IMR-90 (cell line): ENCODE results near the gene MGAT5B. TPM values are rescaled to one million over a fixed set of nuclear protein-coding genes. Genes with fewer than 3 reads are reported as not detected.

Source experiments
- ATAC-seq: fragments of 200-7000 bp; cut with Tn5 transposase; 2 replicates; pipeline ENCODE4 v1.9.1; 2020; ENCODE audit warnings: low read depth, mild to moderate bottlenecking, moderate library complexity
- BruUV-seq: library from RNA; stranded (reverse); fragments of 400-500 nt; replicated peaks from 2 replicates; lab custom pipeline; 2021; lab: Mats Ljungman, UMichigan
- CTCF ChIA-PET: fragments of 300-600 bp; formaldehyde crosslinking; extraction: SDS; loops from one replicate; lab custom pipeline; 2021; ENCODE audit warnings: antibody characterized with exemption; lab: Yijun Ruan, JAX
- POLR2A ChIA-PET: fragments of 300-600 bp; sonication (Branson Sonifier 250); formaldehyde crosslinking; loops from one replicate; lab custom pipeline; 2022; ENCODE audit warnings: antibody characterized with exemption; ENCODE audit not compliant: unreplicated experiment; lab: Charles Lee
- DNase-seq: peaks from one replicate; pipeline ENCODE4 v3.0.0; 2013
- H2AFZ ChIP-seq: replicated peaks from 2 replicates; pipeline ENCODE3; 2013; ENCODE audit warnings: low read length, mild to moderate bottlenecking; ENCODE audit not compliant: poor library complexity
- H2AK5ac ChIP-seq: 2 replicates; pipeline ENCODE4 v1.6.1; 2013; ENCODE audit warnings: low read depth, low read length, inconsistent platforms
- H2AK9ac ChIP-seq: replicated peaks from 2 replicates; pipeline ENCODE3; 2013; ENCODE audit warnings: mild to moderate bottlenecking, low read depth, low read length, moderate library complexity; ENCODE audit not compliant: poor library complexity
- H2BK120ac ChIP-seq: 2 replicates; pipeline ENCODE4 v1.6.1; 2013; ENCODE audit warnings: low read depth, low read length, inconsistent platforms
- H2BK15ac ChIP-seq: 3 replicates; pipeline ENCODE4 v1.6.1; 2013; ENCODE audit warnings: low read depth, low read length, inconsistent platforms
- H2BK20ac ChIP-seq: 2 replicates; pipeline ENCODE4 v1.6.1; 2013; ENCODE audit warnings: low read depth, mild to moderate bottlenecking, inconsistent platforms, low read length, moderate library complexity
- H2BK5ac ChIP-seq: 2 replicates; pipeline ENCODE4 v1.6.1; 2013; ENCODE audit warnings: mild to moderate bottlenecking, low read depth, low read length, inconsistent platforms; ENCODE audit not compliant: poor library complexity, severe bottlenecking
- H3K14ac ChIP-seq: replicated peaks from 2 replicates; pipeline ENCODE4 v1.6.1; 2013; ENCODE audit warnings: low read depth, low read length, inconsistent platforms
- H3K18ac ChIP-seq: 2 replicates; pipeline ENCODE4 v1.6.1; 2013; ENCODE audit warnings: low read depth, low read length, control low read depth
- H3K23ac ChIP-seq: 2 replicates; pipeline ENCODE4 v1.6.1; 2013; ENCODE audit warnings: low read depth, low read length, inconsistent platforms
- H3K27ac ChIP-seq: 2 replicates; pipeline ENCODE4 v1.5.1; 2013; ENCODE audit warnings: mild to moderate bottlenecking, control low read depth, low read length; ENCODE audit not compliant: insufficient read depth
- H3K27me3 ChIP-seq: 2 replicates; pipeline ENCODE4 v1.6.1; 2013; ENCODE audit warnings: low read length; ENCODE audit not compliant: control insufficient read depth, insufficient read depth
- H3K36me3 ChIP-seq: 2 replicates; pipeline ENCODE4 v1.6.1; 2013; ENCODE audit warnings: low read length, mixed read lengths; ENCODE audit not compliant: control insufficient read depth, insufficient read depth
- H3K4ac ChIP-seq: 2 replicates; pipeline ENCODE4 v1.6.1; 2013; ENCODE audit warnings: low read depth, low read length, inconsistent platforms
- H3K4me1 ChIP-seq: 2 replicates; pipeline ENCODE4 v1.6.1; 2013; ENCODE audit warnings: low read length, mixed read lengths; ENCODE audit not compliant: control insufficient read depth, insufficient read depth
- H3K4me2 ChIP-seq: 2 replicates; pipeline ENCODE4 v1.6.1; 2013; ENCODE audit warnings: low read depth, mild to moderate bottlenecking, control low read depth, low read length, moderate library complexity
- H3K4me3 ChIP-seq: 2 replicates; pipeline ENCODE4 v1.5.1; 2013; ENCODE audit warnings: low read depth, mild to moderate bottlenecking, control low read depth, low read length, moderate library complexity; ENCODE audit not compliant: insufficient read depth
- H3K56ac ChIP-seq: 2 replicates; pipeline ENCODE4 v1.6.1; 2013; ENCODE audit warnings: low read length, inconsistent platforms; ENCODE audit not compliant: insufficient read depth; ENCODE audit errors: extremely low read depth
- H3K79me1 ChIP-seq, 2 experiments: 2 replicates each; pipeline ENCODE4 v1.6.1; 2013; ENCODE audit warnings: low read length in 2 of 2, inconsistent platforms in 1 of 2, low read depth in 1 of 2
- H3K9ac ChIP-seq: 2 replicates; pipeline ENCODE4 v1.6.1; 2013; ENCODE audit warnings: low read depth, low read length, control low read depth
- H3K9me1 ChIP-seq: 2 replicates; pipeline ENCODE4 v1.6.1; 2013; ENCODE audit warnings: low read length, inconsistent platforms; ENCODE audit not compliant: insufficient read depth
- H3K9me3 ChIP-seq: 2 replicates; pipeline ENCODE4 v1.6.1; 2013; ENCODE audit warnings: low read length; ENCODE audit not compliant: control insufficient read depth, insufficient read depth
- H4K20me1 ChIP-seq: 2 replicates; pipeline ENCODE4 v1.6.1; 2013; ENCODE audit warnings: low read length, inconsistent platforms; ENCODE audit not compliant: insufficient read depth
- H4K5ac ChIP-seq: 2 replicates; pipeline ENCODE4 v1.6.1; 2013; ENCODE audit warnings: mild to moderate bottlenecking, low read depth, low read length, control low read depth
- H4K8ac ChIP-seq, 2 experiments: 2 replicates each; pipeline ENCODE4 v1.6.1; 2013; ENCODE audit warnings: low read depth in 2 of 2, low read length in 2 of 2, control low read depth in 1 of 2, inconsistent platforms in 1 of 2
- H4K91ac ChIP-seq: 2 replicates; pipeline ENCODE4 v1.6.1; 2013; ENCODE audit warnings: low read depth, low read length, inconsistent platforms; ENCODE audit not compliant: insufficient read depth
- BHLHE40 ChIP-seq: fragments of 150-350 bp; IDR thresholded peaks from 2 replicates; pipeline ENCODE4 v1.6.1; 2016; ENCODE audit warnings: mild to moderate bottlenecking, low read depth, low read length
- CEBPB ChIP-seq: IDR thresholded peaks from 2 replicates; pipeline ENCODE4 v1.6.1; 2012; ENCODE audit warnings: low read depth, low read length, improper control_type of control experiment
- CHD1 ChIP-seq: IDR thresholded peaks from 2 replicates; pipeline ENCODE4 v1.6.1; 2012; ENCODE audit warnings: low read depth, low read length, improper control_type of control experiment
- CTCF ChIP-seq: conservative IDR thresholded peaks from 2 replicates; pipeline ENCODE4 v1.5.1; 2012; ENCODE audit warnings: mild to moderate bottlenecking, low read depth, low read length, improper control_type of control experiment
- ELK1 ChIP-seq: fragments of 150-350 bp; IDR thresholded peaks from 2 replicates; pipeline ENCODE4 v1.6.1; 2016; ENCODE audit warnings: low read depth, mild to moderate bottlenecking, low read length, moderate library complexity, borderline replicate concordance
- FOS ChIP-seq: fragments of 150-350 bp; IDR thresholded peaks from 2 replicates; pipeline ENCODE4 v1.6.1; 2016; ENCODE audit warnings: low read depth, low read length
- MAFK ChIP-seq: IDR thresholded peaks from 2 replicates; pipeline ENCODE4 v1.6.1; 2012; ENCODE audit warnings: low read depth, low read length, improper control_type of control experiment
- MAZ ChIP-seq: IDR thresholded peaks from 2 replicates; pipeline ENCODE4 v1.6.1; 2012; ENCODE audit warnings: low read depth, mild to moderate bottlenecking, low read length, improper control_type of control experiment, moderate library complexity, borderline replicate concordance
- MXI1 ChIP-seq: IDR thresholded peaks from 2 replicates; pipeline ENCODE4 v1.6.1; 2012; ENCODE audit warnings: low read depth, mild to moderate bottlenecking, low read length, moderate library complexity, borderline replicate concordance
- NFE2L2 ChIP-seq: fragments of 150-350 bp; IDR thresholded peaks from 2 replicates; pipeline ENCODE4 v1.6.1; 2016; ENCODE audit warnings: low read depth, mild to moderate bottlenecking, low read length
- POLR2A ChIP-seq: IDR thresholded peaks from 2 replicates; pipeline ENCODE4 v1.6.1; 2012; ENCODE audit warnings: mild to moderate bottlenecking, low read depth, low read length
- RAD21 ChIP-seq: IDR thresholded peaks from 2 replicates; pipeline ENCODE4 v1.6.1; 2012; ENCODE audit warnings: low read length, improper control_type of control experiment
- RCOR1 ChIP-seq: IDR thresholded peaks from 2 replicates; pipeline ENCODE4 v1.6.1; 2012; ENCODE audit warnings: mild to moderate bottlenecking, low read length, improper control_type of control experiment; ENCODE audit not compliant: insufficient replicate concordance
- RFX5 ChIP-seq: IDR thresholded peaks from 2 replicates; pipeline ENCODE4 v1.8.0; 2012; ENCODE audit warnings: low read depth, mild to moderate bottlenecking, low read length, moderate library complexity
- SMC3 ChIP-seq: fragments of 150-350 bp; IDR thresholded peaks from 2 replicates; pipeline ENCODE4 v1.6.1; 2016; ENCODE audit warnings: low read depth, mild to moderate bottlenecking, antibody characterized with exemption, low read length, moderate library complexity
- USF2 ChIP-seq: fragments of 150-350 bp; IDR thresholded peaks from 2 replicates; pipeline ENCODE4 v1.6.1; 2017; ENCODE audit warnings: mild to moderate bottlenecking, antibody characterized with exemption, low read length, low read depth
- WGBS, 2 experiments: methylation state at CpG; one replicate each; pipeline versions ENCODE4 v1.1.5 to v1.1.7; 2013; ENCODE audit warnings: missing lambda C conversion rate in 2 of 2; ENCODE audit not compliant: insufficient read length in 1 of 2; ENCODE audit errors: extremely low coverage in 2 of 2; 5-methylcytosine and 5-hydroxymethylcytosine counted together
- dilution Hi-C: fragments of 300-500 bp; cut with HindIII; formaldehyde crosslinking; loops from one replicate; pipeline ENCODE4 v1.14.3; 2018; ENCODE audit warnings: low sequenced_read_pairs; ENCODE audit not compliant: unreplicated experiment
- in situ Hi-C: fragments of 300-500 bp; cut with MboI; formaldehyde crosslinking; loops from 3 replicates; pipeline ENCODE4 v1.14.3; 2019; ENCODE audit warnings: low sequenced_read_pairs, inconsistent platforms, mixed read lengths
- intact Hi-C: fragments of 100-400 bp; cut with micrococcal nuclease; formaldehyde crosslinking; loops from 2 replicates; pipeline ENCODE4 v1.10.0; 2022
- polyA plus RNA-seq, 3 experiments: library from polyadenylated mRNA; depleted of rRNA; stranded (reverse); fragments of >200 nt; gene quantifications; 2 replicates each; pipeline ENCODE4 v1.2.3, GENCODE V29; 2012; ENCODE audit warnings: low replicate concordance in 1 of 3
- total RNA-seq: library from RNA; depleted of rRNA; stranded (reverse); fragments of >200 nt; gene quantifications from 2 replicates; pipeline ENCODE4 v1.2.3, GENCODE V29; 2012

The MGAT5B gene
- total and polyA plus RNA-seq, 2 of the 4 experiments (the other 2 are of a cell fraction): 0.54 to 2.0 TPM

- Histone ChIP-seq H2BK15ac (no peak overlapping the region), H4K20me1 (0 out of 2 replicates have a peak, but pooled peaks cover 2% of the 10 kb centered on the region), H3K9me1 (0 out of 2 replicates have a peak, but pooled peaks cover 5% of the 10 kb centered on the region), H3K4me1 (peaks cover 4% of the 10 kb centered on the region), H3K36me3 (no peaks in the 10 kb centered on the region), H3K4me2 (no peak overlapping the region), H3K18ac (no peak overlapping the region), H3K4me3 (no peak overlapping the region), H4K8ac (no peak overlapping the region), H2BK5ac (no peak overlapping the region), H2BK120ac (no peak overlapping the region), H4K5ac (no peak overlapping the region), H4K91ac (no peak overlapping the region), H3K9ac (no peak overlapping the region), H3K79me1 (no peaks in the 10 kb centered on the region), H3K27ac (no peak overlapping the region), H3K9me3 (no peaks in the 10 kb centered on the region), H3K27me3 (peaks cover 17% of the 10 kb centered on the region), H3K14ac (no peak overlapping the region), H3K4ac (no peak overlapping the region), H3K56ac (no peak overlapping the region), H2AFZ (no peak overlapping the region), H2AK9ac (no peak overlapping the region), H3K23ac (no peak overlapping the region), H2BK20ac (no peak overlapping the region), H2AK5ac (no peak overlapping the region)
- ChIA-PET POLR2A (no interaction called here), CTCF (interaction anchor here (0.6 kb wide), 1 partner anchor 23 kb away, joined by 4 read pairs; no protein-coding TSS in a partner anchor)
- dilution Hi-C loops: no loop called here
- in situ Hi-C loops: loop anchor here (25.0 kb wide), 1 partner anchor 375 kb away; no protein-coding TSS in a partner anchor
- intact Hi-C loops: no loop called here
- ATAC-seq (no peak), DNase-seq (no peak)
- 100% methylated on average over 1 of the region's 9 CpGs; no CpG with 5 or more reads in 1 of the 2 experiments for WGBS, 2 experiments
- TF ChIP-seq POLR2A (no peak), BHLHE40 (no peak), MAFK (no peak), ELK1 (no peak), RAD21 (no peak), RCOR1 (no peak), MAZ (no peak), MXI1 (no peak), USF2 (no peak), CHD1 (no peak), CEBPB (no peak), RFX5 (no peak), NFE2L2 (no peak), FOS (no peak), SMC3 (no peak), CTCF (no peak)
- no TSS peak for BruUV-seq
These were observed 6.1 kb upstream of the MGAT5B start for GRCh38 chr17:76862079-76862478.
